SIG-M5 (cell line): ENCODE data around the gene ALPL.

Experiments
- DNase-seq: peaks from one replicate; lab custom pipeline; 2025; lab: John Stamatoyannopoulos, UW

The ALPL gene

DNA sequence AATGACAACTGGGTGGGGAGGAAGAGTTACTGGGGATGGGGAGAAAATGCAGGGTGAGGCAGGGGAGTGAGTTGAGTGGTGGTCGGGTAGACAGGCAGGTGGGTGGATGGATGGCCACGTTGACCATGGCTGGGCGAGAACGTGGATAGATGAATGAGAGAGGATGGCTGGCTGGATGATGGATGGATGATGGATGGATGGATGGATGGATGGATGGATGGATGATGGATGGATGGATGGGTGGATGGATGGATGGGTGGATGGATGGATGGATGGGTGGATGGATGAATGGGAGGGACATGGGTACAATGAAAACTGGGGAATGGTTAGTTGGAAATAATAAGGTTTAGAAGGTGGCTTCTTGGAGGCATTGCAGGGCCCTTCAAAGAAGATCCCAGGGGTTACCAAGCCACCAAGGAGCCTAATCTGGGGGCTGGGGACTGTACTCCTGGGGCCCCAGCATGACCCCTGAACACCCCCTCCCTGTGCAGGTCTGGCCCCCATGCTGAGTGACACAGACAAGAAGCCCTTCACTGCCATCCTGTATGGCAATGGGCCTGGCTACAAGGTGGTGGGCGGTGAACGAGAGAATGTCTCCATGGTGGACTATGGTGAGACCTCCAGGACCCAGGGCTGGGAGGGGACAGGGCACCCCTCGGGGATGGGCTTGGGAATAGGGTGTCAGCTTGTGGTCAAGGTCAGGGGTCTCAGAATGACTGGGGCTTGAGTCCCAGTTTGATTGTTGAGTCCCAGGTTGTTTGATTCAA, 67.0 kb downstream of the ALPL start:
- DNase-seq = no peak

DNA sequence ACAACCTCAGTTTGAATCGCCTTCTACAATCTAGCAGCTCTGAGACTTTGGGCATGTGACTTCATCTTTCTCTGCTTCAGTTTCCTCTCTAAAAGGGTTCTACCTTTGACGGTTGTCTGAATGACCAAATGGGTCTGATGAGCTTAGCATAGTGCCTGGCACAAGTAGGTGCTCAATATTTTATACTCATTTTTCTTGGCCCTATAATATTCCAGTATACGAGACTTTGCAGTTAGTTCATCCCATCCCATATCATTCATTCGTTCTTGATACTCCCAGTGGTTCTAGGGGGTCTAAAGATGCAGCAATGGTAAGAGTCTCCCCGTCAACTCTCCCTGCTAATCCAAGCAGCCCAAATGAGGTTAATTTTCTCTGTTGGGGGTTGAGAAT, 67.6 kb downstream of the ALPL start:
- no peak for DNase-seq

DNA sequence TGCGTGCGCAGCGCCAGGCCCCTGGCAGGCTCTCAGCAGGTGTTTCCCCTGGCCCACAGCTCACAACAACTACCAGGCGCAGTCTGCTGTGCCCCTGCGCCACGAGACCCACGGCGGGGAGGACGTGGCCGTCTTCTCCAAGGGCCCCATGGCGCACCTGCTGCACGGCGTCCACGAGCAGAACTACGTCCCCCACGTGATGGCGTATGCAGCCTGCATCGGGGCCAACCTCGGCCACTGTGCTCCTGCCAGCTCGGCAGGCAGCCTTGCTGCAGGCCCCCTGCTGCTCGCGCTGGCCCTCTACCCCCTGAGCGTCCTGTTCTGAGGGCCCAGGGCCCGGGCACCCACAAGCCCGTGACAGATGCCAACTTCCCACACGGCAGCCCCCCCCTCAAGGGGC, 68.1 kb downstream of the ALPL start:
- DNase-seq = no peak

DNA sequence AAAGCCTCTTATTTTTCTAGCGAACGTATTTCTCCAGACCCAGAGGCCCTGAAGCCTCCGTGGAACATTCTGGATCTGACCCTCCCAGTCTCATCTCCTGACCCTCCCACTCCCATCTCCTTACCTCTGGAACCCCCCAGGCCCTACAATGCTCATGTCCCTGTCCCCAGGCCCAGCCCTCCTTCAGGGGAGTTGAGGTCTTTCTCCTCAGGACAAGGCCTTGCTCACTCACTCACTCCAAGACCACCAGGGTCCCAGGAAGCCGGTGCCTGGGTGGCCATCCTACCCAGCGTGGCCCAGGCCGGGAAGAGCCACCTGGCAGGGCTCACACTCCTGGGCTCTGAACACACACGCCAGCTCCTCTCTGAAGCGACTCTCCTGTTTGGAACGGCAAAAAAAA, 68.7 kb downstream of the ALPL start:
- no peak for DNase-seq

DNA sequence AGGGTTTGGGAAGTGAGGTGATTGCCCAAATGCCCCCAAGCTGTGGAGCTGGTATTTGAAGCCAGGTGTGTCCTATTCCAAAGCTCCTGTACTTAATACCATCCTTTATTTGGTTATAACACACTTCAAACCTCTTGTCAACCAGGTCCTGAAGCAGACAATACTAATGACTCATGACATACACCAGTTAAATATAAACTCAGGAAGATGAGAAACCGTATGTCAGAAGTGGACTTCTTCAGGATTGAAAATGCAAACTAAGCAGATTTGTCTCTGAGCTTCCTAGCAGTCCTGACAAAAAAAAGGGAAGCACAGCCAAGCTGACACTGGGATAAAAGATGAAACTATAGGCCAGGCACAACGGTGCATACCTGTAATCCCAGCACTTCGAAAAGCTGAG, 70.6 kb downstream of the ALPL start:
- no peak for DNase-seq

DNA sequence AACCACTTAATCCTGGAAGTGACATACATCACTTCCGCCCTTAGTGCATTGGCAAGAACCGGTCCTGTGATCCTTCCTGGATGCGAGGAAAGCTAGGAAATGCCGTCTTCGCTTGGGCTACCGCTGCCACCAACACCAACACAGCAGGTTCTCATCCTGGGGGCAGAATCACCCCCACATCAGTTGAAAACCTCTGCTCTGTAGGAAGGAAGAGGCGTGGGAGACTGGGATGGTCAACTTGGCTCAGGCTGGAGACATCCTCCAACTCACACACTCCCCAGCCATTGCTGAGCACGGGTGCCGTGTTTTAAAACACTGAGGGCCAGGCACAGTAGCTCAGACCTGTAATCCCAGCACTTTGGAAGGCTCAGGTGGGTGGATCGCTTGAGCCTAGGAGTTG, 74.9 kb downstream of the ALPL start:
- DNase-seq = no peak

DNA sequence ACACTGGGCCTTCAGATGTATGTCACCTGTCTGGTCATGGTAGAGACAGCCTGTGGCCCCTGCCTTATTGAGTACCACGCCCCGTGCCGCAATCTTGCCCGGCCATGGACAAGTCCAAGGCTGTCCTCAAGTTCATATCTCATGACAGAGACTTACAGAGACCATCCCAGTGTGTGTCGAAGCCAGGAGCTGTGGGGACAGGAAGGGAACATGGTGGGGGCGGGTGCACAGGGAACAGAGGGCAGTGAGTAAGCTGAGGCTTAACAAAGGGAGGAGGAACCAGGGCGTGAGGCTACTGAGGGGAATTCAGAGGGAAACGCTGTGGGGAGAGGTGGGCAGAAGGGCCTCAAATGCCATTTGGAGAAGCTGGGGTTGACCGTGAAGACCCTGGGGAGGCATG, 75.8 kb downstream of the ALPL start:
- no peak for DNase-seq

DNA sequence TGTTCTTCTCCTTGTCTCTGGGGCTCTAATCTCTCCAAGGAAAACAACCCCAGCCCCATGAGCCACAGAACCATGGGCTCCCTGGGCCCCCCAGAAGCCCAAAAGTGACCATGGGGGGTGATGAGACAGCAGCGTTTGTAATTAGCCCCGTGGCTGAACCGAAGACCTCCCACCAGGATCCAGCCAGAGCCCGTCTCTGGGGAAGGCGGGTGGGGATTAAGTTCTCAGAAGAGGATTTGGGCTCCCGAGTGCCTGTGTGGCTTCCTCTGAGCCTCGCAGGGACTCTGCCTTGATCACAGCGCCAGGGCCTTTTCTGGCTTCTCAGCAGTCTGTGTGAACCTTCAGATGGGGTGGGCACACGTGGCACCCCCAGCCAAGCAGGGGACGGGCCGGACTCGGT, 77.0 kb downstream of the ALPL start:
- DNase-seq = no peak

DNA sequence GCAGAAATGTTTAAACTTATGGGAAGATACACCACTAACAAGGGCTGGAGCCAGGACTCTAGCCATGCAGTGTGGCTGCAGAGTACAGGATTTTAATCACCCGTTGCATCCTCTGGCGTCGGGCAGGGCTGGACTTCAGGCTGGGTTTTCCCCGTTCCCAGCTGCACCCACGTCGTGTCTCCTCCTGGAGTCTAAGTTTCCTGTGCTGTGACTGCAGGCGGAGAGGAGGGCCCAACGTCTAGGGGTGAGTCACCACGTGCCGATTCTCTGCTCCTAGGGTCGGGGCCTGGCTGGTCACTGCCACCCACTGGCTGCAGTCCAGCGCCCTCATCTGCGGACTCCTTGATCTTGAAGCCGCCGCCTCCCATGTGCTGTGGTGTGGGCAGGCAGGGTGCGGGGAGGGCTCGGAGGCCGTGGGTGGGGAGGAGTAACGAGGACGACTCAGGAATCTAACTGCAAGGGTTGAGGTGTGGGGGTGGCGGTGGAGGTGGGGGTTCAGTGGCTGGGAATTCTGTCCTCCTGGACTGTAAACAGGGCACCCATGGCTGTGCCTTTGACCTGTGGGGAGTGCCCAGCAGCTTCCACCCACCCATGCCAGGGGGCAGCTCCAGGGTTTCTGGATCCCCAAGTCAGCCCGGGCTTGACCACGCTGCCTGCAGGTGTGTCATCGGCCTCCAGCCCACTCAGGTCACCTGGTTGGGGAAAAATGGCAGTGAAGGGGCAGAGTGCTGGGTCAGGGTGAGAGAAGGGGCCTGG, 77.8 kb downstream of the ALPL start:
- DNase-seq = no peak

DNA sequence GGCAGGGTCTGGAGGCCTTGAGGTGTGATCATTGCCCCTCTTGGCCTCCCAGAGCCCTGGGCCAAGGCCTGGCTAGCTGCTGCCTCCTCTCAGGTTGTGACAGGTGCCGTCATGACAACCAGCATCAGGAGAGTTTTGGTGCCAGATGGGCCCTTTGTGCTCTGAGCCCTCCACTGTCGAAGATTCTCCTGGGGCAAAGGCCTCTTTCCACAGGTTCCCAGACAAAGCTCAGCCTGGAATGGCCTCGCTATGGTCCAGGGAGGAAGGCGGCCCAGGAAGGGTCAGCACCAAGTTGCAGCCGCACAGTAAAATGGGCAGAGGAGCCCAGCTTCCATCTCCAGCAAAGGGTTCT, 78.4 kb downstream of the ALPL start:
- no peak for DNase-seq

DNA sequence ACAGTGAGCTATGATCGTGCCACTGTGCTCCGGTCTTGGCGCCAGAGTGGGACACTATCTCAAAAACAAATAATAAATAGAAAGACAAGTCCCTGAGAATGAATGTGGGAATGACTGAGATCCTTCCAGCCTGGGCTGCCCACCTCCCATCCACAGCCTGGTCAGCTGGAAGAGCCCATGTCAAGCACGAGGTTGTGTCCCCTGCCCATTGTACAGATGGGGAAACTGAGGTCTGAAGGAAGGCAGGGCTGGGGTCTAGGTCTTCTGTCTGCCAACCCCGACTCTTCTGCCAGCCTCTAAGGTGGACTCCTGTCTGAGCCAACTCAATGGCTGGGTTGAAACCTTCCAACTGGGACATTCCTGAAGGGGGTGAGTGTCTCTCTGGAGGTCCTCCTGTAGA, 80.4 kb downstream of the ALPL start:
- DNase-seq = no peak

DNA sequence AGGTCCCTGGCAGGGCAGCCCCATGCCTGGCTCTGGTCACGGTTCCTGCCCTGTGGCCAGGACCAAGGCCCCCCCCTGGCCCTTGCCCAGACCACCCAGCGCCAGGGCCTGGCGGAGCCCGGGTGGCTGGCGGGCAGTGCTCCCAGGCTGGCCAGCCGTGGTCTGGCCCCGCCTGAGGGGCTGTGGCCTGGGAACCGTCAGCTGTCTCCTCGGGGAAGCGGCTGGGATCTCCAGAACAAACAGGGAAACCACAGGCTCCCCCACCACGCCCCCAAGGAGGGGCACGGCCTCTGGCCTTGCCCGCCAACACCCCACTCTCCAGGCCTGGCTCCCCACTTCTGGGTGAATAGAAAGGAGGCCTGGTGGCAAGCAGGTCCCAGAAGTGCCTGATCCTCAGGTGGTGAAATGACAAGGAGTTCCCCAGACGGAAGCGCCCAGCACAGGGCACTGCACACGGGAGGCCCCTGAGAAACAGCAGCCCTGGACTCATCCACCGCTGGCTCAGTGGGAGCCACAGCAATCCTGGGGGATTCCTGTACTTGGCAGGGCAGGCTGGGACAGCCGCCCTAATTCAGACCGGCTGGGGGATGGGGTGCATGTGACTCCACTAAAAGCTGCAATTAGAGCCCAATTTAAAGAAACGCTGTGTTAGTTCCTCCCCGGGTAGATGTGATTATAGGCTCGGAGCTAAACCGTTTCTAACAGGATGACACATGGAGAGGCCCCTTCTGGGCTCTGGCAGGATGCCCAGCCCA, 81.1 kb downstream of the ALPL start:
- DNase-seq = no peak

DNA sequence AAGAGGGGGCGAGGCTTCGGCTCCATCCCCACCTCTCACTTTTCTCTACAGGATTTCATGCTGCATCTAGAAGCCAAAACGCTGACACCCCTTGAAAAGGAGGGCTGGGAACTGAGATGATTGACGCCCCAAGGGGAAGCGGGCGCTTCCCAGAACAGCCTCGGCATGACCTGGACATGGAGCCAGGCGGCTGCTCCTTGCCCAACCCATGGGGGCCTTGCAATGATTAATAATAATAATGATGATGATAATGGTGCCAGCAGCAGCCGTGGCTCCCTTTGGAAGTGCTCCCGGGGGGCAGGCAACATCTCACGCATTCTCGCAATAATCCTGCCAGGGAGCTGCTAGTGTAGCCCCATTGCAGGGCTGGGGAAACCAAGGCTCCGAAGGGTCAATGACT, 81.7 kb downstream of the ALPL start:
- no peak for DNase-seq

DNA sequence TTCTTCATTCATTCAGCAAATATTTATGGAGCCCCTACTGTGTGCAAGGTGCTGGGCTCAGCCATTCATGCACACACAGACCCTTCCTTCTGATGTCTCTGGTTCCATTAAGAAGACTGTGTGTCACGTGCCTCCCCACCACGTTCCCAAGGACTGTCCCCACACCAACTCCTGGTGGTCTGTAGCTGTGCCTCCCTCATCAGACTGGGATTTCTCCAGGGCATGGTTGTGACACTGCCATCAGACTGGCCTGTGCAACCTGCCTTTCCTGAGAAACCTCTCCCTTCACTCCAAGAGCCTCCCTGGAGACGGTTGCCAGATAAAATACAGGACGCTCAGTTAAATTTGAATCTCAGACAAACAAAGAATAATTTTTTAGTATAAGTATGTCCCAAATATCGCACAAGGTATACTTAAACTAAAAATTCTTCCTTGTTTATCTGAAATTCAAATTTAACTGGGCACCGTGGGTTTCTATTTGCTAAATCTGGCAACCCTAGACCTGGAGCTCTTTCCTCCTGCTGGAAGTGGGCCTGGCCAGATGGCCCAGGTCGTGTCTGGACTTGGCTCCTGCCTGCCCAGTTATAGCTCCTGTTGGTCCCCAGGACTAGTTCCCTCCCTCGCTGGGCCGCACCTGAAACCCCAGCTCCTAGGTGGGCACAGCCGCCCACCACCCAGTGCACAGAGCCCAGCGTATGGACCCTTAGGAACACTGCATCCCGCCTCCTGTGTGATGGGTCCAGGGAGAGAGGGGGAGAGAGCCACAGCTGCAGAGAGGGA, 83.1 kb downstream of the ALPL start:
- no peak for DNase-seq

DNA sequence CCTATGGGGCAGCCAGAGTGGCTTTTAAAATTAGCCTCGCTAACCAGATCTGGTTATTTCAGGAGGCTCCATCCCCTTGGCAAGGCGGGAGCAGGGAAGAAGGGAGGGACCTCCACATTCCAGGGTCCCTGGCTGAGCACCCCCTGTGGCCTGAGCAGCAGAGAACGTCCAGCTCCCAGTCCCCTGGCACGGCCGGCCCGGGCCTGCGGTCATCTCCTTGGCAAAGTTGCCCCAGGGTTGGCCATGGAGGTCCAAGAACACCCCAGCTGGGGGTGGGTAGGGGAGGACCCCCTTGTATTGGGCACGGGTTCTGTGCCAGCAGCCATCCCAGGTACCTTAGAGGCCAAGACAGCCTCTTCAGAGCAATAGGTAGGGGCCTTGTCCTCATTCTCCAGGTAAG, 84.0 kb downstream of the ALPL start:
- no peak for DNase-seq

DNA sequence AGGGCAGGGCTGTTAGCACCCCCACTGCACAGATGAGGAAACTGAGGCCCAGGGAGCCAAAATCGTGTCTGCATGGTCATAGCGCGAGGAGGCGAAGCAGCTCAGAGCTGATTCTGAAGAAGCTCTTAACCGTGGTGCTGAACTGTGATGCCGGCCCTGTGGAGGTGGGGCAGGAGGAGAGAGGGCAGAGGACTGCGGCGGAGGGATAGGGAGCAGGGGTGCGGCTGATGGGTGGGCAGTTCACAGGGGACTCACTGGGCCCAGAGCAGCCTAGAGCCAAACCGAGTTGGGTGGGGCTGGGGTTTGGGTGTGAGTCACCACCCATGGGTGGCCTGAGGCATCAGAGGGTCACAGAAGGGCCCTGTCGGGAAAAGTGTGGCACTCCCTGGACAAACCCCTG, 85.3 kb downstream of the ALPL start:
- DNase-seq = no peak

DNA sequence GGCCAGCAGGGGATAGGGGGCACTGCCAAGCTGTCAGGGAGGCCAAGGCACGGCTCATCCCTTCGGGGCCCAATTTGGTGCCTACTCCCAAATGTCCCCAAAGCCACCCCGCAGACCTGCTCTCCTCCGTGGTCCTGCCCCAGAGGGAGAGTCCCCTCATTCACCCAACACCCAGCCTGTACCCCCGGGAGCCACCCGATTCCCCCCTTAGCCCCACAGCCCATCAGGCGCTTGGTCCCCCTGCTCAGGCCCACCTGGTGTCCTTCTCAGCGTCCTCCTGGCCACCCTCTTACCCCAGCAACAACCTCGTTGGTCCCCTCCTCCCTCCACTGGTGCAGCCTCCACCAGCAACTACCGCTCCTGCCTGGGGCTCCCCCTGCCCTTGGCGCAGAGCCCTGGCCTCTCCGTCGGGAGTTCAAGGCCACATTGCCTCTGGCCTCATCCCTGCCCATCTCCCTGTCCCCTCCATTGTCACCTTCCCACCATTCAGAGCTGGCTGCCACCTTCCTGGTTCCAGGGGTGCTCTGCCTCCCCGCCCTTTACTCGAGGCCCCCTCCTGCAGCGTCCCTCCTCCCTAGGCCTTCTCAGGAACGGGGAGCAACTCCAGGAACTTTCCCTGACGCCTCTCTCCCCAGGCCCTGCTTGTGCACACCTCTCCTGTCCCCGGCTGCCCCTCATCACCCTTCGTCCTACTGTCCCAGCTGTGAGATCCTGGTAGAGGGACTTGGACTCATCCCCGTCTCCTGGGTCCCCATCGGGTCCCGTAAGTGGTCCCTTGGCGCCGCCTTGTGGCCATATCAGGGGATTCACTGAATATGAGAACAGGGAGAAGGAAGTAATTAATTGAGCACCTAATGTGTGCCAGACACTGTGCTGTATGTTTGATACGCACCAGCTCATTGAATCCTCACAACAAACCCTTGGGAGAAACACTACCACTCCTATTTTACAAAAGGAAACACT, 86.0 kb downstream of the ALPL start:
- DNase-seq = no peak

DNA sequence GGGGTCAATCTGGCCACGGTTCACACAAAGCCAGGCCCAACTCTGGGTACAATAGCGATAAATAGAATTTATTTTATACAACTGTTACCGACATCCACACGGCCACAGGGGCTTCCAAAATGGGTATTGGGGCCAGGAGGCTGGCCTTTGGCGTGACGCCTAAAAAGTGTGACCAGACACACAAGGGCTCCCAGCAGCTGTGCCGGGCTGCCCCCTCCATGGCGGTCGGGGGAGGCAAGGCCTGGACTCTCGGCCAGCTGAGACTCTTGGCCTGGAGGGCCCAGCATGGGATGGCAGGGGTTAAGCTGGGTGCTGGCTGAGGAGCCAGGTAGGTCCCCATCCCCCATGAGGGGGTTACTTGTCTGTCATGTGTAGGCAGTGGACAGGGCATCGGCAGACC, 87.0 kb downstream of the ALPL start:
- no peak for DNase-seq

DNA sequence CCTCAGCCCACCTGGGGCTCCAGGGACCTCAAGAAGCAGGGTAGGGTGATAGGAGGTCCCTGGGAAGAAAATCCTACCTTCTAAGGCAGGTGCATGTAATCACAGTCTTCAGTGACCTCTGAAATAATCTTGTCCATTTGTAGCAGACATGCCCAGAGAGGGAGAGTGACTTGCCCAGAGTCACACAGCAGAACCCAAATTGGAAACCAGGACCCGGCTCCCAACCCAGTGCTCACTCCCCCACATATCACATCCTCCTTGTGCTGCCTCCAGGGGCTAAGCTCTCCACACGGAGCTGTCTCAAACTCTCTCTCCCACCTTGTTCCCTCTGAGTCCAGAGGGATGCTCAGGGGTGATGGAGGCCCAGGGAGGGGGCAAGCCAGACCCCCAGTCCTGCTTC, 87.4 kb downstream of the ALPL start:
- DNase-seq = no peak

DNA sequence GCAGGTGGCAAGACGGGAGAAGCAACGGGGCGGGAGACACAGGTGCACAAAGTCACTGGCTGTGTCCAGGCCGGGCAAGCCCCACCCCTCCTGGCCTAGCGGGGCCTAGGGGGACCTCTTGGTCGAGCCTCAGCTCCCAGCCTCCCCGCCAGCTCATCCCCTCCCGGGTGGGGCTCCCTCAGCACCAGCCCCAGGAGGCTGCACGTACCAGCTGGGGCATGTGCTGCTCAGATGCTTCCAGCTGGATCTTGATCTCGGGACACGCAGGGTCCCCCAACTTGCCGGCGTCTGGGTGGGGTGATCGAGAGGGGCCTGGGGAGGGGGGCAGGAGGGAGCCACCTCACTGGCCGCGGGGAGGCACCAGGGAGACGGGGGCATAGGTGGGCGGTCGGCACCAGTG, 88.5 kb downstream of the ALPL start:
- no peak for DNase-seq

DNA sequence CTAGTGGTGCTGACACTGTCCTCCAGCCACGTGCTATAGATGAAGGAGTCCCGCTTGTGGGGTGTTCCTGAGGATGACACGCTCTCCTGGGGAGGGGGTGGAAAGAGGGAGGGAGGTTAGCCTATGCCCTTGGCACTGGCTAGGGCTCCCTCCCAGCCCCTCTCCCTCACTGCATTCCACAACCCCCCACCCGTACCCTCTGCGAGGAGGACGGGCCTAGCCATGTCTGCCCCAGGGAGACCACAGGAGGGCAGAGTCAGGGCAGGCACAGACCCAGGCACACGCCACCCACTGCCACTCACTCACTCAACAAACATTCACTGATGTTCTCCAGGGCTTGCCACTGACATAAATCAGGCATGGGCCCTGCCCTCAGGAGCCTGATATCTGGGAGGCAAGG, 89.2 kb downstream of the ALPL start:
- no peak for DNase-seq
